GM10266 (cell line): ENCODE measurements around the gene MTR.

Experiments used
- DNase-seq: peaks from one replicate; pipeline ENCODE4 v3.0.0; 2012; ENCODE audit errors: extremely low spot score
- TF ChIP-seq, protein P1 (sequence below): IDR thresholded peaks from 2 replicates; pipeline ENCODE4 v1.5.1; 2012; ENCODE audit warnings: mild to moderate bottlenecking, low read depth; ENCODE audit not compliant: control insufficient read depth, insufficient read depth; ENCODE audit errors: missing control alignments

The MTR gene

DNA sequence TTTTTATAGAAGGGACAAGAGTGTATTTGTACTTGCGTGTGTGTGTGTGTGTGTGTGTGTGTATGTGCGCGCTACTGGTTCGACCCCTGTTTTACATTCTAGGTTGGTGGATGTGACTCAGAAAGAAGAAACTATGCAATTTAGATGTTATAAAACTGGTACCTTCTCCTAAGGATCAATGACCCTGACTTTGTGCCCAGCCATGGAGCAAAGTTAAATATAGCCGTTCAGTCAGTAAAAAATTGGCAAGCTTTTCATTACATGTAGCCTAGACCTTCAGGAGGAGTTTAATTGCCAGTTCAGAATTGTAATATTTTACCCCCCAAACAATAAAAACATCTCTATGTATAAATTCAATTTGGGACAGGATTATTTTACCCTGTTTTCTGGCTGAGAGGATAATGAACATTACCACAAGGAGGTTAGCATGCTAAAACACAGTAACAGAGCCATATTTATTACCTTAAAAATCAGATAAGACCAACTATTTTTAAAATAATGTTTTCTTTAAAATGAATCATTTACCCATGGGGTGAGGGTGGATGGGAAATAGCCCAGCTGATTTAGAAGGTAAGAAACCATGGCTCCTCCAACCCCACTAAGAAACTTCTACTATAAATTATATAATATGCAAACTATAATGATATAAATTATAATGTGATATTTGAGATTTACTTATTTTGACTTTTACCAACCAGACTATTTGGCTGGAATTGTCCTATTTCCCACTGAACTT, 33.5 kb upstream of the MTR start:
- DNase-seq = no peak
- TF ChIP-seq, protein P1, sequence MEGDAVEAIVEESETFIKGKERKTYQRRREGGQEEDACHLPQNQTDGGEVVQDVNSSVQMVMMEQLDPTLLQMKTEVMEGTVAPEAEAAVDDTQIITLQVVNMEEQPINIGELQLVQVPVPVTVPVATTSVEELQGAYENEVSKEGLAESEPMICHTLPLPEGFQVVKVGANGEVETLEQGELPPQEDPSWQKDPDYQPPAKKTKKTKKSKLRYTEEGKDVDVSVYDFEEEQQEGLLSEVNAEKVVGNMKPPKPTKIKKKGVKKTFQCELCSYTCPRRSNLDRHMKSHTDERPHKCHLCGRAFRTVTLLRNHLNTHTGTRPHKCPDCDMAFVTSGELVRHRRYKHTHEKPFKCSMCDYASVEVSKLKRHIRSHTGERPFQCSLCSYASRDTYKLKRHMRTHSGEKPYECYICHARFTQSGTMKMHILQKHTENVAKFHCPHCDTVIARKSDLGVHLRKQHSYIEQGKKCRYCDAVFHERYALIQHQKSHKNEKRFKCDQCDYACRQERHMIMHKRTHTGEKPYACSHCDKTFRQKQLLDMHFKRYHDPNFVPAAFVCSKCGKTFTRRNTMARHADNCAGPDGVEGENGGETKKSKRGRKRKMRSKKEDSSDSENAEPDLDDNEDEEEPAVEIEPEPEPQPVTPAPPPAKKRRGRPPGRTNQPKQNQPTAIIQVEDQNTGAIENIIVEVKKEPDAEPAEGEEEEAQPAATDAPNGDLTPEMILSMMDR = no peak

DNA sequence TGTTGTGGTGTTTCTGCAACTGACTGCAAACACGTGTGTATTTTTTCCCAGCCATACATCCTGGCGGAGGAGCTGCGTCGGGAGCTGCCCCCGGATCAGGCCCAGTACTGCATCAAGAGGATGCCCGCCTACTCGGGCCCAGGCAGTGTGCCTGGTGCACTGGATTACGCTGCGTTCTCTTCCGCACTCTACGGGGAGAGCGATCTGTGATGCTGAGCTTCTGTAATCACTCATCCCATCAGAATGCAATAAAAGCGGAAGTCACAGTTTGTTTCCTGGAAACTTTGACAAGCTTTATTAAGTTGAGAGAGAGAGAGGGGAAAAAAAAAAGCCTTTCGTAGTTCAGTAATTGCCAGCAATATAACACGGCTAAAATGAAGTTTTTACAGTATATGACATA, 32.7 kb upstream of the MTR start:
- no peak for DNase-seq

DNA sequence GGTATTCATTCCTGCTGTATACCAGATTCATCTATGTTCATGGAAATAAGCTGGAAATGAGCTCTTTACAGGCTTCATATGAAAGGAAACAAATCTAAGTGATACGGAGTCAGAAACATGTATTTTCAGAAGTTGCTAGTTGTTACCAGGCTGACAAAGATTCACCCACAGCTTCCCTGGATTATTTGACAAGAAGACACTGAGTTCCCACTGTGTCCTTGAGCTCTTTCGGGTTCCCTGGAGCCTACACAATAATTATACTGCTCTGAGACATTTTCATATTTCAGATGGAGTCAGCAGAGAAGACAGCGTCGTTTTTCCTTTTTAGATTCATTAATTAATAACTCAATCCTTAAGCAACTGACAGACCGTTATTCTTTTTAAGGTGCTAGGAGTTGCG, 29.3 kb upstream of the MTR start:
- TF ChIP-seq, protein P1 = no peak
- no peak for DNase-seq

More for the DNA sequence above, 32.7 kb upstream of the MTR start:
- TF ChIP-seq, protein P1 = no peak

DNA sequence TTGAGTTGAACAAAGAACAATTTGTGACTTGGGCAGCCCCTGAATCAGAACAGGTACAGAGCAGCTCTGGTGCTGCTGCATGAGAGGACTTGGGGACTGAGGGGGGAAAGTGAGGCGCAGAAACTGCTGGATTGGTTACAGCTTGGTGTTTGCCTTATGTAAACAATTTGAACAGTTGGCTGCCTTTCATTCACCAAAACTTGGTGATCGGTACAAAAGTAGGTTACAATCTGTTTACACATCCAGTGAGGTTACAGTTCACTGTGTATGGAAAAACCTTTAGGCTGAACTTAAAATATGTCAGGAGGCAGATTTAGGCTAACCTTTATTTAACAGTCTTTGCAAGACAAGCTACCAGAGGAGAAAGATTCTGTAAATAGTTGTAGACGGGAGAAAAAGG, 28.6 kb upstream of the MTR start:
- DNase-seq = no peak
- TF ChIP-seq, protein P1 = no peak

DNA sequence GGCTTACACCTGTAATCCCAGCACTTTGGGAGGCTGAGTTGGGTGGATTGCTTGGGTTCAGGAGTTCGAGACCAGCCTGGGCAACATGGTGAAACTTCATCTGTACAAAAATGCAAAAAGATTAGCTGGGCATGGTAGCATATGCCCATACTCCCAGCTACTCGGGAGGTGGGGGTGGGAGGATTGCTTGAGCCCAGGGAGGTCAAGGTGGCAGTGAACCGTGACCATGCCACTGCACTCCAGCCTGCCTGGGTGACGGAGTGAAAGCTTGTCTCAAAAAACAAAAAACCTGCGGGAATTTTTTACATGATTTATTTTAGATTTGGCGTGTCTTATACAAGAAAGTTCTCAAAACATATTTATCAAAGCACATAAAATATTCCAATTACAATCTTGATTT, 27.8 kb upstream of the MTR start:
- TF ChIP-seq, protein P1 = no peak
- DNase-seq = no peak

DNA sequence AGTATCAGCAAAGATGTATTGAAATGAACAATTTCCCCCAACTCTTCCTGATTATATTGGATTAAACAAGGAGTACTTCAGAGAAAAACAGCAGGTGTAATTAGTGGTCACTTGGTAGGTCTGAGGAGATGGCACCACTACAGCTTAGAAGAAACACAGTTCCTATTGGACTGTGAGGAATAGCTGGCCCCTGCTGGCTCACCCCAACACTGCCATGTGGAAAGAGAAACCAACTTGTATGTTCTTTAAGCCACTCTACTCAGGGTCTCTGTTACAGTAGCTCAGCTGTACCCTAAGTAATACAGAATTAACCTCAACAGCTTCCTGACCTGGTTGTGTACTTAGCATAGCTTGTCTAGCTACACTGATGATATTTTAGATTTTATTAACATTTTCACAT, 26.5 kb upstream of the MTR start:
- TF ChIP-seq, protein P1 = no peak
- DNase-seq = no peak

DNA sequence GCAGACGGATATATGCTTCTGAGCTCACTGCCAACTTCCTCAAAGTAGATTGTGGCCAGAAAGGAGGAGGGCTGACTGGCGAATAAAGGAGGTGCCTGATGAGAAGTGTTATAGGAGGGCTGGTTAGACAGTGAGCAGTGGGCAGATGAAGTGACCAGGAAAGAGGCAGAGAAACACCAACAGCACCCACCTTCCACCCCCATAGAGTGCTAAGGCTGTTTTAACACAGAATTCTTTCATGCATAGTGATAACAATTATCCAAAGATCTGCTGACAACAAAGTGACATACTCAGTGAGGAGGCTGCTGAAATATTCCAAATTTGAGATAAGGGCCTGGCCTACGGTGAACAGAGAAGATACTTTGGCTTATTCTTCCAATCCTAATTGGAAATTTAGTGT, 21.2 kb upstream of the MTR start:
- TF ChIP-seq, protein P1 = no peak
- no peak for DNase-seq
